Epithelial cell of proximal tubule (primary cell): ENCODE data around the gene PLAGL2. TPM values are rescaled to one million over a fixed set of nuclear protein-coding genes. Genes with fewer than 3 reads are reported as not detected.

Source experiments
- DNase-seq: peaks from one replicate; pipeline ENCODE4 v3.0.0-alpha.2; 2011; ENCODE audit warnings: low read depth
- H3K4me3 ChIP-seq: 2 replicates; pipeline ENCODE4 v1.5.1; 2011; ENCODE audit warnings: low read depth, mild to moderate bottlenecking, low read length
- total RNA-seq: library from RNA; depleted of rRNA; stranded (reverse); fragments of >200 nt; gene quantifications from 2 replicates; pipeline ENCODE4 v1.2.3, GENCODE V29; 2015
- TF ChIP-seq, protein P1 (sequence below): conservative IDR thresholded peaks from 2 replicates; pipeline ENCODE4 v1.5.1; 2012; ENCODE audit warnings: low read depth, mild to moderate bottlenecking, low read length

Gene PLAGL2
- total RNA-seq, 1 donor from 2014 or later: 7.8 TPM

DNA sequence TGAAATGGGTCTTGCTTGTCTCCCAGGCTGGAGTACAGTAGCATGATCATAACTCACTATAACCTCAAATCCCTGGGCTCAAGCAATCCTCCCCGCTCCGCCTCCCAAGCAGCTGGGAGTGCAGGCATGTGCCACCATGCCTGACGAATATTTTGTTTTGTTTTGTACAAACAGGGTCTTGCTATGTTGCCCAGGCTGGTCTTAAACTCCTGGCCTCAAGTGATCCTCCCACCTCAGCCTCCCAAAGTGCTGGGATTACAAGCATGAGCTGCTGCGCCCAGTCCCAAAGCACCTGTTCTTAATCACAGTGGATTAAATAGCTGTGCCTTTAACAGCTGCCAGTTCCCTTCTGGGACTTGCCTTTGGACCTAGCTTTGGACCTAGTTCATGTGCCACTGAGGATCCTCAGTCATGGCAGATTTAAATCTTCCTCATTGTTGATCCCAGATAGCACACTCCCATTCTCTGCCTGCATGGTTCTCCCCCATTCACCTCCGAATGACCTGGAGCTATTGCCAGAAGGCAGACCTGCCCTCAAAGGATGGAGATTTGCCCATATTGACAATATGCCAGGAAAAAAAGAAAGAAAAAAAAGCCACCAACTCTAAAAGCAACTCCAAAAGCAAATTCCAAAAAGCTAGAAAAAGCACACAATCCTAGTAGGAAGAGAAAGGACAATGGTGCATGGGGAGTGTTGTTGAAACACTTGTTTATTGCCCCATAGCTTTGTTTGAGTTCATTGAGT lies 10.8 kb upstream of the PLAGL2 start:
- no peak for DNase-seq
- TF ChIP-seq, protein P1, sequence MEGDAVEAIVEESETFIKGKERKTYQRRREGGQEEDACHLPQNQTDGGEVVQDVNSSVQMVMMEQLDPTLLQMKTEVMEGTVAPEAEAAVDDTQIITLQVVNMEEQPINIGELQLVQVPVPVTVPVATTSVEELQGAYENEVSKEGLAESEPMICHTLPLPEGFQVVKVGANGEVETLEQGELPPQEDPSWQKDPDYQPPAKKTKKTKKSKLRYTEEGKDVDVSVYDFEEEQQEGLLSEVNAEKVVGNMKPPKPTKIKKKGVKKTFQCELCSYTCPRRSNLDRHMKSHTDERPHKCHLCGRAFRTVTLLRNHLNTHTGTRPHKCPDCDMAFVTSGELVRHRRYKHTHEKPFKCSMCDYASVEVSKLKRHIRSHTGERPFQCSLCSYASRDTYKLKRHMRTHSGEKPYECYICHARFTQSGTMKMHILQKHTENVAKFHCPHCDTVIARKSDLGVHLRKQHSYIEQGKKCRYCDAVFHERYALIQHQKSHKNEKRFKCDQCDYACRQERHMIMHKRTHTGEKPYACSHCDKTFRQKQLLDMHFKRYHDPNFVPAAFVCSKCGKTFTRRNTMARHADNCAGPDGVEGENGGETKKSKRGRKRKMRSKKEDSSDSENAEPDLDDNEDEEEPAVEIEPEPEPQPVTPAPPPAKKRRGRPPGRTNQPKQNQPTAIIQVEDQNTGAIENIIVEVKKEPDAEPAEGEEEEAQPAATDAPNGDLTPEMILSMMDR: no peak

DNA sequence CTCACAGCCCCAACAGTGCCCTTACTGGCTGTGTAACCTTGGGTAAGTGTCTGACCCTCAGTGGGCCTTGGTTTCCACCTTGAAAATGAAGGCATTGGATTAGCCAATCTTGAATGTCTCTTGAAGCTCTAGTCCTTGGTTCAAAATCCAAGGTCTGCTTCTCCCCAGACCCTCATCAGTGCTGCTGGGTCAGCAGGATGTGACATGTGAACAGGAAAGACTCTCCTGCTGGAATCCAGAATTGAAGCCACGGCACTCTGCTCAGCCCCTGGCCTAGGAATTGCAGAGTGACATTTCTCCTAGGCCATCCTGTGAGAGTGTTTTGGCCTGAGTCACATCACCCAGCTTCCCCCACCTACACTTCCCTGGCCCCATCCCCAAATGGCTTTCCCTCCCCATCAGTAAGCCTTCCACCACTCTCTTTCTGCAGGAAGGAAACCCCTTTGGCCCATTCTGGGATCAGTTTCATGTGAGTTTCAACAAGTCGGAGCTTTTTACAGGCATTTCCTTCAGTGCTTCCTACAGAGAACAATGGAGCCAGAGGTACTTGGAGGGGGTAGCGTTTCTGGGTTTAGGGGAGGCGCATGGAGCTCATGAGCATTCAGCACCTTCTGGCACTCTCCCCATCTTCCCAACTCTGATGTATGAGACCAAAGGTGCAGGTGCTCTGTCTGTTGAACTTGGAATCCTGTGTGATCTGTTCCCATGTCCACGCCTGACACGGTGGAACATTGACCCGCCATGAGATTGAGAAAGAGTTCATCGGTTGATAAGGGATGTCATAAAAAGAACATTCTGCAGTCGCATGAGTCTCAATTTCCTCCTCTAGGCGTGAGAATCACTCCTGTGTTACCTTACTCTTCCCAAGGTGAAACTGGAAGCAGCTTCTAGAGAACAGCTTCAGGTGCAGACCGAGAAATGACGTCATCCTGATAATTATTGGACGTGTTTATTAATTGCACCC lies 8.9 kb upstream of the PLAGL2 start:
- no peak overlapping the region for H3K4me3 ChIP-seq
- TF ChIP-seq, protein P1: no peak
- no peak for DNase-seq

More for the DNA sequence above, 10.8 kb upstream of the PLAGL2 start:
- H3K4me3 ChIP-seq: no peak overlapping the region

DNA sequence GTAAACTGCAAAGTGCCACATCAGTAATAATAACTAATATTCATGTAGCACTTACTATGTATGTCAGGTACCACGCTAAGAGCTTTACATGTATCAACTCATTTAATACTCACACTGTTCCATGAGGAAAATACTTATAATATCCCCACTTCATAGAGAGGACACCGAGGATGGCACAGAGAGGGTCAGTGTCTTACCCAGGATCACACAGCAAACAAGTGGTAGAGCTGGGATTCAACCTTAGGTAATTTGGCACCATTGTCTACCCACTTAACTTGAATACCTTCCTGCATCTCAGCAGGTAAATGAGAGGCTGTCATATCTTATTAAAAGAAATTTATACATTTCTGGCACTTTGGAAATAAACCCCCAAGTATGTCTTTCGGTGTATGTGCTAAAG lies 8.2 kb upstream of the PLAGL2 start:
- no peak for DNase-seq
- TF ChIP-seq, protein P1: no peak
- H3K4me3 ChIP-seq: no peak overlapping the region

DNA sequence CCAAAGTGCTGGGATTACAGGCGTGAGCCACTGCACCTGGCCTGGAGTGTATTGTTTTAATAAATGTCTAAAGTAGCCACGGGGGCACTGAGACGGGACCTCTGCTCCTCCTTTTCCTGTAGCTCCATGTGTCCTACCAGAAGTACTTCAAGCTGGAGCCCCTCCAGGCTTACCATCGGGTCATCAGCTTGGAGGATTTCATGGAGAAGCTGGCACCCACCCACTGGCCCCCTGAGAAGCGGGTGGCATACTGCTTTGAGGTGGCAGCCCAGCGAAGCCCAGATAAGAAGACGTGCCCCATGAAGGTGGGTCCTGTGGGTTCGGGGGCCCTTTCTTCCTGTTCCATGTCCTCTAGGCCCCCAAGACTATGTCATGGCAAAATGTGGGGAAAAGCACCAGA lies 7.6 kb upstream of the PLAGL2 start:
- TF ChIP-seq, protein P1: no peak
- no peak for DNase-seq

DNA sequence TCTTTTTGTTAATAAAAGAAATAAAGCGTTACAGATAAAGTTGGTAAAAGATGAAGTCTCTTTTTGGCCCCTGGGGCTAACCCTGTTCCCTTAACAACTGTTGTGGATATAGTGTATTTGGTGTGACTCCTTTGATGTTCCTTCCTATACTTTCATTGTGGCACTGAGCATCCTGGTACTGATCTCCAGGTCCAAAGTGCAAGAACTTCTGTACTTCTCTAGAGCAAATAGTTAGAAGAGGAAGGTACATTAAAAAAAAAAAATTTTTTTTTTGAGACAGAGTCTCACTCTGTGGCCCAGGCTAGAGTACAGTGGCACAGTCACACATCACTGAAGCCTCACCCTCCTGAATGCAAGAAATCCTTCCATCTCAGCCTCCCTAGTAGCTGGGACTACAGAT lies 6.3 kb upstream of the PLAGL2 start:
- H3K4me3 ChIP-seq: no peak overlapping the region
- no peak for DNase-seq
- TF ChIP-seq, protein P1: no peak

More for the DNA sequence above, 7.6 kb upstream of the PLAGL2 start:
- H3K4me3 ChIP-seq: no peak overlapping the region

DNA sequence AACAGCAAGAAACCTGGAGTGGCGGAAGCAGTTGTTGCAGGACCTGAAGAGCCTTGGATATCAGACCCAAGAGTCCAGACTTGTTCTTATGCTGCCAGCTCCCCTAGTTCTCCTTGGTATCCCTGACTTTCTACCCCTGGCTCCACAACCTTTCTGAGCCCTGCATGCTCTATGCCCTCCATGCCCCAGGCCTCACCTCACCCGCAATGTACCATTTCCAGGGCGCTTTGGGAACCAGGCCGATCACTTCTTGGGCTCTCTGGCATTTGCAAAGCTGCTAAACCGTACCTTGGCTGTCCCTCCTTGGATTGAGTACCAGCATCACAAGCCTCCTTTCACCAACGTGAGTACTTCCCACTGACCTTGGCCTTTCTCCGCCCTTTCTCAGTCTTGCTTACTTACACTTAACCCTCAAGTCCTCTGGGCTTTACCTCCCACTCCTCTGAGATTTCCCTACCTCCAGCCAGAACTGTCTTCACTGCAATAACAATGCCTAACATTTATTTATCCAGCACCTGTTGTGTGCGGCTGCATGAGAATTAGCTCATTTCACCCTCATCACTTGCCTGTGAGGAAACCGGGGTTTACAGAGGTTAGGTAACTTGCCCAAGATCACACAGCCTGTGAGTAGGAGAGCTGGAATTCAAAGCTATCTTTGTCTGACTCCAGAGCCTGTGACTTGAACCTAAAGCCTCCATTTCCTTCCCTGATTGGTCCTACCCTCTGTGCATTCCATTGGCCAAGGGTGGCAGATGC lies 2.5 kb upstream of the PLAGL2 start:
- no peak for DNase-seq
- TF ChIP-seq, protein P1: no peak
- no peak overlapping the region for H3K4me3 ChIP-seq
